ENCODE results near the gene AZU1.
"Not testable (repeated sequence)": the region's sequence is repeated elsewhere in the genome, so short reads cannot be mapped to it uniquely, and the experiment has no call there.

Gene AZU1

DNA sequence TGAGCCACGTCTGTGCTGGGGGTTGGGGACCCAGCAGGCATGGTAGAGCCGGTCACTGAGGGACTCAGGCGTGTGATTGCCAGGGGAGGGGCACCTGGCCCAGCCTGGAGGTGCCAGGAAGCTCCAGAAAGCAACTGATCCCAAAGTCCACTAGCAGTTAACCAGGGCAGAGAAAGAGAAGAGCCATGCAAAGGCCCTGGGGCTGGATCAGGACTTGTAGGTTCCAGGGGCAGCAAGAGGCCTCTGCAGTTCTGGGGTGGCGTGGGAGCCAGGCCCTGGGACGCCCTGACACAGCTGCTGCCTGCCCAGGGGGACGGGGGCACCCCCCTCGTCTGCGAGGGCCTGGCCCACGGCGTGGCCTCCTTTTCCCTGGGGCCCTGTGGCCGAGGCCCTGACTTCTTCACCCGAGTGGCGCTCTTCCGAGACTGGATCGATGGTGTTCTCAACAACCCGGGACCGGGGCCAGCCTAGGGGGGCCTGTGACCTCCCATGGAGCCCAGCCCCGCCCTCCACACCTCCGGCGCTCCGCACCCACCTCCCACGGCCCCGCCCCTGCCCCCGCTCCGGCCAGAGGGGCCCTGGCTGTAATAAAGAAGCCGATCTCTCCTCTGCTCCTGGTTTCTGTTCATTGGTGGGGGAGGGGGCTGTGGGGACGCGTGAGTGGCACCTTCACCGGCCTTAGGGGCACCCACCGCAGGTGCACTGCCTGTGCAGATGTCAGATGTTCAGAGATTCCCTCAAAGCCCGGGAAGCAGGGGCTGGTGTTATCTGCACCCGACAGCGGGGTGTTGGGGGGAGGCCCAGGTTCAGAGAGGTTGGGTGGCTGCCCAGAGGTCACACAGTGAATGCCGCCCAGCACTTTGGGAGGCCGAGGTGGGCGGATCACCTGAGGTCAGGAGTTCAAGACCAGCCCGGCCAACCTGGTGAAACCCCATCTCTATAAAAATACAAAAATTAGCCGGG, 4.1 kb downstream of the AZU1 start:
- no peak for DNase-seq

DNA sequence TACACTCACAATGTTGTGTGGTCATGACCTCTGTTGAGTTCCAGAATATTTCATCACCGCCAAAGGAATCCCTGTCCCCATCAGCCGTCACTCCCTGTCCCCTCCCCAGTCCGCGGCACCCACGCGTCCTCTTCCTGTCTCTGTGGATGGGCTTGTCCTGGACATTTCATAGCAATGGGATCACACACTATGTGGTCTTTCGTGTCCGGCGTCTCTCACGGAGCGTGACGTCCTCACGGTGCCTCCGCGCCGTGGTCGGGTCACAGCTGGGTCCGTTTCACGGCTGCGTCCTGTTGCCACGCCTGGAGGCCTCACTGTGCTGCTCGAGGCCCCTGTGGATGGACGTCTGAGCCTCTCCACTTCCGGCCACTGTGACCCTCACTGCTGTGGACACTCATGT, 6.6 kb downstream of the AZU1 start:
- no peak for DNase-seq

DNA sequence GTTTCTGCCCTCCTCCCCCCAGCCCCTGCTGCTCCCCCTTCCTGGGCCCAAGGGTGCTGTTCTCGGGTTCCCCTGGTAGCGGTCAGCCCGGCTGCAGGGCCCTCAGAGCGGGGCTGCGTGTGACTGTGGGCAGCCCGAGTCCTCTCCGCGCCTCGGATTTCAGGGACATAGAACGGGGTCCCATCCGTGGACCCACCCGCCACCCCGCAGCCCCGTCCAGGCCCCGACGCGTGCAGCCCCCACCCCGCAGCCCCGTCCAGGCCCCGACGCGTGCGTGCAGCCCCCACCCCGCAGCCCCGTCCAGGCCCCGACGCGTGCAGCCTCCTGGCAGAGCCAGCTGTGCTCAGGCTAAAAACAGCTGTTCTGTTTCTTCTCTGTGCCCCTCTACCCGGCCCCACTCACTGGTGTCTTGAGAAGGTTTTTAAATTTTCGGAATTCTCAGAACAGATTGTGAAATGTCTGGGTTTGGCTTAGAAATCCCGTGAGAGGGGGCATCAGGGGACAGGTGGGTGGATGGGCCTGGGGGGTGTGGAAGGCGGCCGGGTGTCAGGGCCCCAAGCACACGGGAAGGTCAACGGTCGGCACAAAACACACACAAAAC, 7.7 kb downstream of the AZU1 start:
- no peak for DNase-seq

DNA sequence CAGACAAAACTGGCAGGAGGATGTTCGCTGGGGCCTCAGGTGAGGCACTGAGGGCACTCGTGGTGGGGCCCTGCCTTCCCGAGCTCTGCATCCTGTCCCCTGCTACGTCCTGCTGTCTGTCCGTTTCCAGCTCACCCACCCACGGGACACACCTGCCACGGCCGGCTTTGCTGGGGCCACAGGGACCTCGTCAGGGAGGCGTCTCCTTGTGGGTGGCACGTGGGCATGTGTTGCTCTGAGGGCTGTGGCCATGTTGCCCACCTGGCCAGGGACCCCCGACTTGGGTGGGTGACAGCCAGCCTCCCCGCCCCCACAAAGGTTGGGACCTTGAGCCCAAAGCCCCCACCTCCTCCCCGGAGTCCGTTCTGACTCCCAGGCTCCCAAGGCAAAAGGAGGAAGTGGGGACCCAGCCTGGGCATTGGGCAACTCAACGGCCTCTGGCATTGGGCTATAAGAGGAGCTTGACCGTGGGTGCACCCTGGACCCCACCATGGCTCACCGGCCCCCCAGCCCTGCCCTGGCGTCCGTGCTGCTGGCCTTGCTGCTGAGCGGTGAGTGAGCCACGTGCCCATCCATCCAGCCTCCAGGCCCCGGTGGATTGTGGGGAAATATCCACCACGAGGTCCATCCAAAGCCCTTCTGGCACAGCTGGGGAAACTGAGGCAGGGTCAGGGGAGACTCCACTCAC, 13.0 kb downstream of the AZU1 start, which contains the start of gene PRTN3:
Gene PRTN3 (plus strand): TSS at position 481 of the 688 bp plus-strand sequence. CDS start 10 bp downstream, at position 491.
- no peak for DNase-seq

DNA sequence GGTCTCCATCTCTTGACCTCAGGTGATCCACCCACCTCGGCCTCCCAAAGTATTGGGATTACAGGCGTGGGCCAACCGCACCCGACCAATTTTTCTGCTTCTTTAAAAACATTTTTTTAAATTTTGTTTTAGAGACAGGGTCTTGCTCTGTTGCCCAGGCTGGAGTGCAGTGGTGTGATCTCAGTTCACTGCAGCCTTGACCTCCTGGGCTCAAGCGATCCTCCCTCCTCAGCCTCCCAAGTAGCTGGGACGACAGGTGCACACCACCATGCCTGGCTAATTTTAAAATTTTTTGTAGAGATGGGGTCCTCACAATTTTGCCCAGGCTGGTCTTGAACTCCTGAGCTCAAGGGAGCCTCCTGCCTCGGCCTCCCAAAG, 15.2 kb downstream of the AZU1 start:
- DNase-seq, result not testable (repeated sequence)

DNA sequence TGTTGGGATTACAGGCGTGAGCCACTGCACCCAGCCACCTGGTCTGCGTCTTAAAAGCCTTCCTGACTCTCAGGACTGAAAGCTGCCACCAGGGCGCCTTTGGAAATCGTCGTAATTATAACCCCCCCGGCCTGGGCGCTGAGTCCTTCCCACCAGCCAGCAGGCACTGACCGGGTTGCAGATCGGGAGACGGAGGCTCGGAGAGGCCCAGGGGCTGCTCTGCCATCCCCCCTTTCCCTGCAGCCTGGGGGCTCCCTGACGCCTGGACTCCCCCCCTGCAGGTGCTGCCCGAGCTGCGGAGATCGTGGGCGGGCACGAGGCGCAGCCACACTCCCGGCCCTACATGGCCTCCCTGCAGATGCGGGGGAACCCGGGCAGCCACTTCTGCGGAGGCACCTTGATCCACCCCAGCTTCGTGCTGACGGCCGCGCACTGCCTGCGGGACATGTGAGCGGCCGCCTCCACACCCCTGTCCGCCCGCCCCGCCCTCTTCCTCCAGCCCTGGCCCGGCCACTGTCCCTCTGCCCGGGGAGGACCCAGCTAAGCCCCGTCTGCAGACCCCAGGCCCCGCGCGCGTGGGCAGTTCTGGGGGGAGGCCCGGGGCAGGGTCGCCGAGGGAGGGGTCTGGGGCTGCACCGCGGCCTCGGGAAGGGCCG, 15.7 kb downstream of the AZU1 start:
- peak; percentile 23 for DNase-seq

DNA sequence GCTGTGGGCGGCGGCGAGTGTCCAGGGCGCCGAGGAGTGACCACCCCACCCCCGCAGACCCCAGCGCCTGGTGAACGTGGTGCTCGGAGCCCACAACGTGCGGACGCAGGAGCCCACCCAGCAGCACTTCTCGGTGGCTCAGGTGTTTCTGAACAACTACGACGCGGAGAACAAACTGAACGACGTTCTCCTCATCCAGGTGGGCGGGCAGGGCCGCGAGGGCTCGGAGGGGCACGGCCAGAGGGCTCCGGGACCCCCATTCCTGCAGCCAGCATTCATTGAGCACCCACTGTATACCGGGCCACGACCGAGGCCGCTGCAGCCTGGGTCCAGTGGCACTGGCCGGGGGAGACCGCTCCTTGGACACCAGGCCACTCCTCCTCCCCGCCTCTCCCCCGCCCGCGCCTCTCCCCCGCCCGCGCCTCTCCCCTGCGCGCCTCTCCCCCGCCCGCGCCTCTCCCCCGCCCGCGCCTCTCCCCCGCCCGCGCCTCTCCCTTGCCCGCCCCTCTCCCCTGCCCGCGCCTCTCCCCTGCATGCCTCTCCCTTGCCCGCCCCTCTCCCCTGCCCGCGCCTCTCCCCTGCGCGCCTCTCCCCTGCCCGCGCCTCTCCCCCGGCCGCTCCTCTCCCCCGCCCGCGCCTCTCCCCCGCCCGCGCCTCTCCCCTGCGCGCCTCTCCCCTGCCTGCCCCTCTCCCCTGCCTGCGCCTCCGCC, 16.4 kb downstream of the AZU1 start:
- no peak for DNase-seq

DNA sequence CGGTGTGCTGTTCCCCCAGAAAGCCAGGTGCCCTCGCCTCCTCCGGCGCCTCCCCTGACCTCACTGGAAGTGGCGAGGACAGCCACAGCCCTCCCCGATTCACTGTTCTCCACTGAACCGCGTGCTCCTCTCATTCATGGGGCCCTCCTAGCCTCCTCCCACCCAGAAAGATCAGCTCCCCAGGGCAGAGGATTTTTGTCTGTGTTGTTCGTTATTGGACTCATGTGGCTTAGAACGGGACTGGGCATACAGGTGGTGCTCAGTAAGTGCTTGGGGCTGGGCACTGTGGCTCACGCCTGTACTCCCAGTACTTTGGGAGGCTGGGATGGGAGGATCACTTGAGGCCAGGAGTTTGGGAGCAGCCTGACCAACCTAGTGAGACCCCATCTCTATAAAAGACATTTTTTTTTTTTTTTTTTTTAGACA, 16.9 kb downstream of the AZU1 start:
- DNase-seq, result no peak

DNA sequence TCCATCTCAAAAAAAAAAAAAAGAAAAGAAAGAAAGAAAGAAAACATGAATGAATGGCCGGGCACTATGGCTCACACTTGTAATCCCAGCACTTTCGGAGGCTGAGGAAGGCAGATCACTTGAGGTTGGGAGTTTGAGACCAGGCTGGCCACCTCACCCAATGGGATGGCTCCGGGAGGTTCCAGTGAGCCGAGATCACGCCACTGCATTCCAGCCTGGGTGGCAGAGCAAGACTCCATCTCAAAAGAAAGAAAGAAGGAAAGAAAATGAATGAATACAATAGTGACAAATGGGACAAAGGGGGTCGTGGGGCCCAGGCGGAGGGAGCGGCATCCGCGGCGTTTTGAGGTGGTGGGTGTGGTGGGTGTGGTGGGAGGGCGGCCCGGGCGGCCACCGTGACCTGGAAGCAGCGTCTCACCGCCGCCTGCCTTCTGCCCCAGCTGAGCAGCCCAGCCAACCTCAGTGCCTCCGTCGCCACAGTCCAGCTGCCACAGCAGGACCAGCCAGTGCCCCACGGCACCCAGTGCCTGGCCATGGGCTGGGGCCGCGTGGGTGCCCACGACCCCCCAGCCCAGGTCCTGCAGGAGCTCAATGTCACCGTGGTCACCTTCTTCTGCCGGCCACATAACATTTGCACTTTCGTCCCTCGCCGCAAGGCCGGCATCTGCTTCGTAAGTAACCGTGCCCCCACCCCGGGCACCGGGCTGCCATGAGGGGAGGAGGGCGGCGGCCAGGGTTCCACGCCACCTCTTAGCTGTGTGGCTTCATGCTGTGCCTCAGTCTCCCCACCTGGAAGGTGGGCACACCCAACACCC, 18.3 kb downstream of the AZU1 start:
- no peak for DNase-seq

DNA sequence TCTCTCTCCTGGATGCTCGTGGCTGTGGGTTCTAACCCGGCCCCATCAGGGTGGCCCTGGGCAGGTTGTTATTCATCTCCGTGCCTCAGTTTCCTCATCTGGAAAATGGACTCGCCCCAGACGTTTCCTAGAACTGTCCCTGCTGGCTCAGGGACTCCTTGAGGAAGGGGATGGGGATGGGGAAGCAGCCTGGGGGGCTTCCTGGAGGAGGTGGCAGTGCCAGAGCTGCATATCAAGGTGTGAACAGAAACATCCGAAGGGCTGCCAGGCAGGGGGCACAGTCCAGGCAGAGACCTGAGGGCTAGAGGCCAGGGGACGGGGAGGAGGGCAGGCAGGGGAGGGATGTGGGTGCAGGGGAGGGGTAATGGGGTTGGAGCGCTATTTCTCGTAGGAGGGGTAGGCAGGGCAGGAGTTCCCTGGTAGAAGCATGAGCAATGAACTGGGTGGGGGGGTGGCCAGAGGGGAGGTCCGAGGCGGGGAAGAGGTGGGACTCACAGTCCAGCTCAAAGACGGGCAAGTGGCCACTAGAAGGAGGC, 20.8 kb downstream of the AZU1 start:
- no peak for DNase-seq

DNA sequence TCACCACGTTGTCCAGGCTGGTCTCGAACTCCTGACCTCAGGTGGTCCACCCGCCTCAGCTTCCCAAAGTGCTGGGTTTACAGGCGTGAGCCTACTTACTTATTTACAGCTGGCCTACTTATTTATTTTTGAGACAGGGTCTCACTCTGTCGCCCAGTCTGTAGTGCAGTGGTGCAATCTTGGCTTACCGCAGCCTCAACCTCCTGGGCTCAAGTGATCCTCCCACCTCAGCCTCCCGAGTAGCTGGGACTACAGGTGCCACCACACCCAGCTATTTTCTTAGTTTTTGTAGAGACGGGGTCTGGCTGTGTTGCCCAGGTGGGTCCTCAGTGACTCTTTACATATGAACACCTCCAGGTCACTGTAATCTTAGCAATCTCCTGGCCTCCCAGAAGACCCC, 21.6 kb downstream of the AZU1 start:
- not testable (repeated sequence) for DNase-seq

DNA sequence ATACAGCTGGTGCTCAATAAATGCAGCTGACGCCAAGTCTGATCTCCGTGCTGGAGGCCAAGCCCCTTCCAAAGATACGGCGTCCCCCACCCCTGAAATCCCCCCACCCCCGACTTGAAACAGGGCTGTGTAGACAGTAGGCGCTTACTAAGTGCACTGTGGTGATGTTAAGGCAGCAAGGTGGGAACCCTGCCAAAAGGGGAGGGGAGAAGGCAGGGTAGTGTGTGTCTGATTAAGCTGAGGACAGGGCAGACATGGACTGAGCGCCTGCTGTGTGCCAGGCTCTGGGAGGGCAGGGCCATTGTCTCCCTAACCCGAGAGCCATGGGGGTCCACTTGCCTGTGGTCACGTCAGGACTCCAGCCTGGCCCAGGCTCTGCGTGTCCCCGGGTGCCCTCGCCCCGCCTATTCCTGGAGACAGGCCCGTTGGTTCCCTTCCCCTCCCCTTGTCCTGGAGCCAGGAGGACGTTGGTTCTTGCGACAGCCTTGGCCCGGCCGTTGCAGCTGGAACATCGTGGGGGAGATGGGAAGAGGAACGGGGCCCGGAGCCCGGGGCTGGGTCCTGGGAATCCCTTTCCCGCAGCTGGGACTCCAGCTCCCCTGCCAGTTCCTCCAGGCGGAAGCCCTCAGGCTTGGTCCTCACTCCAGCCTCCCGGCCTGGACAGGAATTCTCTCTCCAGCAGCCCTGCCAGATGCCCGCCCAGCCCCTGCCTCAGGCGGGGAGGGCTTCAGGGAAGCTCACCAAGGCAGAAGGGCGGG, 22.8 kb downstream of the AZU1 start:
- peak; percentile 44 for DNase-seq

DNA sequence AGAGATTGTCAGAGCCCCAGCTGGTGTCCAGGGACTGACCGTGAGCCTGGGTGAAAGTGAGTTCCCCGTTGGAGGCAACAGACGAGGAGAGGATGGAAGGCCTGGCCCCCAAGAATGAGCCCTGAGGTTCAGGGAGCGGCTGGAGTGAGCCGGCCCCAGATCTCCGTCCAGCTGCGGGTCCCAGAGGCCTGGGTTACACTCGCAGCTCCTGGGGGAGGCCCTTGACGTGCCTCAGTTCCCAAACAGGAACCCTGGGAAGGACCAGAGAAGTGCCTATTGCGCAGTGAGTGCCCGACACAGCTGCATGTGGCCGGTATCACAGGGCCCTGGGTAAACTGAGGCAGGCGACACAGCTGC, 23.3 kb downstream of the AZU1 start:
- DNase-seq, result no peak

DNA sequence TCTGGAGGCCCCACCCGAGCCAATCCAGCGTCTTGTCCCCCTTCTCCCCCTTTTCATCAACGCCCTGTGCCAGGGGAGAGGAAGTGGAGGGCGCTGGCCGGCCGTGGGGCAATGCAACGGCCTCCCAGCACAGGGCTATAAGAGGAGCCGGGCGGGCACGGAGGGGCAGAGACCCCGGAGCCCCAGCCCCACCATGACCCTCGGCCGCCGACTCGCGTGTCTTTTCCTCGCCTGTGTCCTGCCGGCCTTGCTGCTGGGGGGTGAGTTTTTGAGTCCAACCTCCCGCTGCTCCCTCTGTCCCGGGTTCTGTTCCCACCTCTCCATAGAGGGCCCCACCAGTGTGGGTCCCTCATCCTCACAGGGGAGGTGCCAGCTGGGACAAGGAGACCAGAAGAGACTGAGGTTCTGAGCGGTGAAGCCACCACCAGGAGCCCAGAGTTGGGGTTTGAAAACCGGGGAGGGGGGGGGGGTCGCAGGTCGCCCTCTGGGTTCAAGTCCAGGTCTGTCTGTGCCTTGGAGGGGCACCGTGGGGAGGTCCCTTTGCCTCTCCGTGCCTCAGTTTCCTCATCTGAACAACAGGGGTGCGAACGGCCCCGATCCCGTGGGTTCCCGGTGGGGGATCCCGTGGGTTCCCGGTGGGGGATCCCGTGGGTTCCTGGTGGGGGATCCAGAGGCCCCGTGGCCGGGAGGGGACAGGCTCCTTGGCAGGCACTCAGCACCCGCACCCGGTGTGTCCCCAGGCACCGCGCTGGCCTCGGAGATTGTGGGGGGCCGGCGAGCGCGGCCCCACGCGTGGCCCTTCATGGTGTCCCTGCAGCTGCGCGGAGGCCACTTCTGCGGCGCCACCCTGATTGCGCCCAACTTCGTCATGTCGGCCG, 24.7 kb downstream of the AZU1 start, which contains the start of gene ELANE:
Gene ELANE (plus strand): TSS at position 168 of the 878 bp plus-strand sequence. CDS start 26 bp downstream, at position 194.
- no peak for DNase-seq

DNA sequence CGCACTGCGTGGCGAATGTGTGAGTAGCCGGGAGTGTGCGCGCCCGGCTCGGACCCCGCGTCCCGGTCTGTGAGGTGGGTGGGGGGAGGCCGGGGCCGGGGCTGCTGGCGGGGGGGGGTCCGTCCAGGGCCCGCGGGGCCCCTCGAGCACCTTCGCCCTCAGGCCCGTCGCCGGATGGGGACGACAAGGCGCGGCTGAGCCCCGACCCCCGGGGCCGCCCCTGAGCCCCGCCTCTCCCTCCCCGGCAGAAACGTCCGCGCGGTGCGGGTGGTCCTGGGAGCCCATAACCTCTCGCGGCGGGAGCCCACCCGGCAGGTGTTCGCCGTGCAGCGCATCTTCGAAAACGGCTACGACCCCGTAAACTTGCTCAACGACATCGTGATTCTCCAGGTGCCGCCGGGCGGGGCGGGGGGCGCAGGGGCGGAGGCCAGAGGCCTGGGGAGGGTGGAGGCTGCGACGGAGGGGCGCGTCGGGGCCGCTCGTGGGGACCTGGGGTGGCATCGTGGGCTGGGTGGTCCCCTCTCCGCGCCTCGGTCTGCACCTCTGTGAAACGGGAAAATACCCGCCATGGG, 25.5 kb downstream of the AZU1 start:
- DNase-seq, result no peak

DNA sequence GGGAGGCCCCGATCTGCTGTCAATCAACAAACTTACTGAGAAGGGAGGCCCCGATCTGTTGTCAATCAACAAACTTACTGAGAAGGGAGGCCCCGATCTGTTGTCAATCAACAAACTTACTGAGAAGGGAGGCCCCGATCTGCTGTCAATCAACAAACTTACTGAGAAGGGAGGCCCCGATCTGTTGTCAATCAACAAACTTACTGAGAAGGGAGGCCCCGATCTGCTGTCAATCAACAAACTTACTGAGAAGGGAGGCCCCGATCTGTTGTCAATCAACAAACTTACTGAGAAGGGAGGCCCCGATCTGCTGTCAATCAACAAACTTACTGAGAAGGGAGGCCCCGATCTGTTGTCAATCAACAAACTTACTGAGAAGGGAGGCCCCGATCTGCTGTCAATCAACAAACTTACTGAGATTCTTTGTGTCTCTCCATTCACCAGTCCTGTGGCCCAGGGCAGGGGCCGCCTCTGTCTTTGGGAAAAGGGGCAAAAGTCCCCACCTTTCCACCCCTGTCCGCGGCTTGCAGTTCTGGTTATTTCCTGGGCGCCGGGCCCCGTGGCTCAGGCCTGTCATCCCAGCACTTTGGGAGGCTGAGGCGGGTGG, 26.1 kb downstream of the AZU1 start:
- DNase-seq, result not testable (repeated sequence)

DNA sequence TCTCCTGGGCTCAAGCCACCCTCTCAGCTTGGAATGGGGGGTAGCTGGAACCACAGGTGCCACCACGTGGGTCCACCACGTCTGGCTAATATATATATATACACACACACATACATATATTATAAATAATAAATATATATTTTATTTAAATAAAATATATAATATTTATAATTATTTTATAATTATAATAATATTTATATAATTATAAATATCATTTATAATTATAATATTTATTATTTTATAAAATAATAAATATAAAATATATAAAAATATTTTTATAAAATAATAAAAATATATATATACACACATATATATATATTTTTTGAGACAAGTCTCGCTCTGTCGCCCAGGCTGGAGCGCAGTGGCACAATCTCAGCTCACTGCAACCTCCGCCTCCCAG, 26.9 kb downstream of the AZU1 start:
- DNase-seq, result no peak

DNA sequence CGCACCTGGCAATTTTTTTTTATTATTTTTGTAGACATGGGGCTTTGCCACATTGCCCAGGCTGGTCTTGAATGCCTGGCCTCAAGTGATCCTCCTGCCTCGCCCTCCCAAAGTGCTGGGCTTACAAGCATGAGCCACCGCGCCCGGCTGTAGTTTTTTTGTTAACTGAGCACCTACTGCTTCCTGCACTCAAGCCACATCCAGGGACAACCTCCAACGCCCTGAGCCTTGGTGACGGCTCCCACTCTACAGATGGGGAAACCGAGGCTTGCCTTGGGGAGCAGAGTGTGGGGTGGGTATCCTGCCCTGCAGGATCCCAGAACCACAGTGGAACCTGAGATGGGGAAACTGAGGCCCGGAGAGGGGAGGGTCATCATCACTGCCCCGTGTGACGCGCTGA, 27.5 kb downstream of the AZU1 start:
- DNase-seq, result no peak
